Loucy (cell line): ENCODE data around the gene SCN10A.

Experiments
- H2AFZ ChIP-seq: fragments of 200-600 bp; sonication (generic); 2 replicates; pipeline ENCODE4 v1.6.0; 2016; ENCODE audit warnings: antibody characterized with exemption, mild to moderate bottlenecking, low read length, moderate library complexity
- H3F3A ChIP-seq: fragments of 200-600 bp; 2 replicates; pipeline ENCODE4 v1.6.0; 2016; ENCODE audit warnings: antibody characterized with exemption, low read depth, mild to moderate bottlenecking
- H3K27me3 ChIP-seq: fragments of 200-600 bp; sonication (generic); 2 replicates; pipeline ENCODE4 v1.6.1; 2014; ENCODE audit warnings: low read length, mild to moderate bottlenecking; ENCODE audit not compliant: insufficient read depth, poor library complexity, severe bottlenecking
- H3K36me3 ChIP-seq: fragments of 200-600 bp; sonication (generic); 2 replicates; pipeline ENCODE4 v1.6.1; 2016; ENCODE audit warnings: low read length; ENCODE audit not compliant: insufficient read depth
- H3K4me1 ChIP-seq: fragments of 200-600 bp; sonication (generic); 2 replicates; pipeline ENCODE4 v1.5.1; 2014; ENCODE audit warnings: low read length, mild to moderate bottlenecking; ENCODE audit not compliant: insufficient read depth, poor library complexity, severe bottlenecking
- H3K4me2 ChIP-seq: fragments of 200-600 bp; sonication (generic); 2 replicates; pipeline ENCODE4 v1.6.0; 2014; ENCODE audit warnings: antibody characterized with exemption, low read length, low read depth, mild to moderate bottlenecking; ENCODE audit not compliant: poor library complexity, severe bottlenecking
- H3K4me3 ChIP-seq: fragments of 200-600 bp; sonication (generic); 2 replicates; pipeline ENCODE4 v1.5.1; 2014; ENCODE audit warnings: low read length, mild to moderate bottlenecking, mixed read lengths; ENCODE audit not compliant: poor library complexity, severe bottlenecking
- H3K79me2 ChIP-seq: fragments of 200-600 bp; sonication (generic); 2 replicates; pipeline ENCODE4 v1.6.1; 2014; ENCODE audit warnings: low read length; ENCODE audit not compliant: insufficient read depth
- H3K9ac ChIP-seq: fragments of 200-600 bp; sonication (generic); 2 replicates; pipeline ENCODE4 v1.6.0; 2014; ENCODE audit warnings: mild to moderate bottlenecking, low read depth, low read length, moderate library complexity; ENCODE audit not compliant: poor library complexity, severe bottlenecking
- H3K9me2 ChIP-seq: fragments of 200-600 bp; sonication (generic); replicated peaks from 2 replicates; pipeline ENCODE4 v1.6.1; 2016; ENCODE audit warnings: low read depth, low read length, mixed read lengths
- H3K9me3 ChIP-seq: fragments of 200-600 bp; sonication (generic); 2 replicates; pipeline ENCODE4 v1.6.1; 2014; ENCODE audit warnings: mild to moderate bottlenecking, antibody characterized with exemption, low read length, low read depth; ENCODE audit not compliant: insufficient read depth
- H4K20me1 ChIP-seq: fragments of 200-600 bp; sonication (generic); 2 replicates; pipeline ENCODE4 v1.6.0; 2014; ENCODE audit warnings: antibody characterized with exemption, low read length, mild to moderate bottlenecking; ENCODE audit not compliant: insufficient read depth, poor library complexity, severe bottlenecking
- EZH2phosphoT487 ChIP-seq: fragments of 200-600 bp; IDR thresholded peaks from 2 replicates; pipeline ENCODE4 v1.6.1; 2018; ENCODE audit warnings: antibody characterized with exemption, mild to moderate bottlenecking, moderate library complexity, borderline replicate concordance
- TF ChIP-seq, protein P1 (sequence below): fragments of 200-600 bp; sonication (generic); conservative IDR thresholded peaks from 2 replicates; pipeline ENCODE4 v1.5.1; 2014; ENCODE audit warnings: mild to moderate bottlenecking, antibody characterized with exemption, low read length

Gene SCN10A

DNA sequence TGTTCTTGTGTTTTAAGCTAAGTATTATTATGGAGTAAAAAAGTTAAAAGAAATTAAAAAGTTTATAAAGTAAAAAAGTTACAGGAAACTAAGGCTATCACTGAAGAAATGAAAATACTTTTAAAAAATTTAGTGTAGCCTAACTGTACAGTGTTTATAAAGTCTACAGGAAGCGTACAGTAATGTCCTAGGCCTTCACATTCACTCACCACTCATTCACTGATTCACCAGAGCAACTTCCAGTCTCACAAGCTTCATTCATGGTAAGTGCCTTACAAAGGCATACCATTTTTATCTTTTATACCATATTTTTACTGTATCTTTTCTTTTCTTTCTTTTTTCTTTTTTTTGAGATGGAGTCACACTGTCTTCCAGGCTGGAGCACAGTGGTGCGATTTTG is 125.8 kb downstream of the SCN10A start:
- H3K9ac ChIP-seq, result no peak overlapping the region
- no peaks in the 10 kb centered on the region for H3K27me3 ChIP-seq
- H3K79me2 ChIP-seq, result no peaks in the 10 kb centered on the region
- H3K4me1 ChIP-seq, result no peaks in the 10 kb centered on the region
- no peaks in the 10 kb centered on the region for H3F3A ChIP-seq
- H4K20me1 ChIP-seq, result no peaks in the 10 kb centered on the region
- no peak overlapping the region for H2AFZ ChIP-seq
- no peaks in the 10 kb centered on the region for H3K9me3 ChIP-seq
- H3K9me2 ChIP-seq, result no peaks in the 10 kb centered on the region
- H3K4me2 ChIP-seq, result no peak overlapping the region
- TF ChIP-seq EZH2phosphoT487, result no peak
- TF ChIP-seq, protein P1, sequence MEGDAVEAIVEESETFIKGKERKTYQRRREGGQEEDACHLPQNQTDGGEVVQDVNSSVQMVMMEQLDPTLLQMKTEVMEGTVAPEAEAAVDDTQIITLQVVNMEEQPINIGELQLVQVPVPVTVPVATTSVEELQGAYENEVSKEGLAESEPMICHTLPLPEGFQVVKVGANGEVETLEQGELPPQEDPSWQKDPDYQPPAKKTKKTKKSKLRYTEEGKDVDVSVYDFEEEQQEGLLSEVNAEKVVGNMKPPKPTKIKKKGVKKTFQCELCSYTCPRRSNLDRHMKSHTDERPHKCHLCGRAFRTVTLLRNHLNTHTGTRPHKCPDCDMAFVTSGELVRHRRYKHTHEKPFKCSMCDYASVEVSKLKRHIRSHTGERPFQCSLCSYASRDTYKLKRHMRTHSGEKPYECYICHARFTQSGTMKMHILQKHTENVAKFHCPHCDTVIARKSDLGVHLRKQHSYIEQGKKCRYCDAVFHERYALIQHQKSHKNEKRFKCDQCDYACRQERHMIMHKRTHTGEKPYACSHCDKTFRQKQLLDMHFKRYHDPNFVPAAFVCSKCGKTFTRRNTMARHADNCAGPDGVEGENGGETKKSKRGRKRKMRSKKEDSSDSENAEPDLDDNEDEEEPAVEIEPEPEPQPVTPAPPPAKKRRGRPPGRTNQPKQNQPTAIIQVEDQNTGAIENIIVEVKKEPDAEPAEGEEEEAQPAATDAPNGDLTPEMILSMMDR, result no peak
- H3K4me3 ChIP-seq, result no peak overlapping the region
- H3K36me3 ChIP-seq, result no peaks in the 10 kb centered on the region

DNA sequence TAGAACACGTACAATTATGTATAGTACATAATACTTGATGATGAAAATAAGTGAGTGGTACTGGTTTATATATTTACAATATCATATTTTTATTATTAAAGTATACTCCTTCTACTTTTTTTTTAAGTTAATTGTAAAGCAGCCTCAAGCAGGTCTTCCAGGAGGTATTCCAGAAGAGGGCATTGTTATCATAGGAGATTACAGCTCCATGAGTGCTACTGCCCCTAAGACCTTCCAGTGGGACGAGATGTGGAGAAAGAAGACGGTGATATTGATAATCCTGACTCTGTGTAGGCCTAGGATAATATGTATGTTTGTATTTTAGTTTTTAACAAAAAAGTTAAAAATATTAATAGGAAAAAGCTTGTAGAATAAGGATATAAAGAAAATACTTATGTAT is 126.2 kb downstream of the SCN10A start:
- H3K4me1 ChIP-seq, result no peaks in the 10 kb centered on the region
- H3K9ac ChIP-seq, result no peak overlapping the region
- H2AFZ ChIP-seq, result no peak overlapping the region
- H3F3A ChIP-seq, result no peaks in the 10 kb centered on the region
- H4K20me1 ChIP-seq, result no peaks in the 10 kb centered on the region
- H3K4me2 ChIP-seq, result no peak overlapping the region
- H3K9me2 ChIP-seq, result no peaks in the 10 kb centered on the region
- H3K9me3 ChIP-seq, result no peaks in the 10 kb centered on the region
- H3K27me3 ChIP-seq, result no peaks in the 10 kb centered on the region
- H3K79me2 ChIP-seq, result no peaks in the 10 kb centered on the region
- H3K4me3 ChIP-seq, result no peak overlapping the region
- no peak for TF ChIP-seq EZH2phosphoT487
- TF ChIP-seq, protein P1, result no peak
- H3K36me3 ChIP-seq, result no peaks in the 10 kb centered on the region

DNA sequence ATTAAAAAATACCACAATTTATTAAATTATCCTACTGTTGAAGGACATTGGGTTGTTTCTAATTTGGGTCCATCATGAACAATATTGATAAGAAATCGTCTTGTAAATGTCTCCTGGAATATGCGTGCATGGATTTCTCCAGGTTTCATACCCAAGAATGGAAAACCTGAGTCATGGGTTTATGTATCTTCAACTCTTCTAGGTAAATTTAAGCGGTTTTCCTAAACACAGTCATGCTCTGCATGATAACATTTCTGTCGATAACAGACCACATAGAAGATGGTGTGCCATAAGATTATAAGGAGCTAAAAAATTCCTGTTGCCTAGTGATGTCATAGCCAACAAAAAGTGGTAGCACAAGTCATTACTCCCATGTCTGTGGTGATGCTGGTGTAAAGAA is 126.7 kb downstream of the SCN10A start:
- H3K4me1 ChIP-seq, result no peaks in the 10 kb centered on the region
- H3K9me3 ChIP-seq, result no peaks in the 10 kb centered on the region
- no peak overlapping the region for H3K4me3 ChIP-seq
- H4K20me1 ChIP-seq, result no peaks in the 10 kb centered on the region
- H3K27me3 ChIP-seq, result no peaks in the 10 kb centered on the region
- no peaks in the 10 kb centered on the region for H3F3A ChIP-seq
- H2AFZ ChIP-seq, result no peak overlapping the region
- H3K9me2 ChIP-seq, result no peaks in the 10 kb centered on the region
- H3K79me2 ChIP-seq, result no peaks in the 10 kb centered on the region
- no peak overlapping the region for H3K9ac ChIP-seq
- no peak overlapping the region for H3K4me2 ChIP-seq
- no peaks in the 10 kb centered on the region for H3K36me3 ChIP-seq
- TF ChIP-seq EZH2phosphoT487, result no peak
- TF ChIP-seq, protein P1, result no peak
